Activated CD8-positive, alpha-beta memory T cell treated with anti-CD3 and anti-CD28 coated beads, Interleukin-2, amount 10 ng/mL, durations not matched to agents 7 days and 5 days (primary cell): ENCODE measurements around the gene EYA2. TPM values are rescaled to one million over a fixed set of nuclear protein-coding genes. Genes with fewer than 3 reads are reported as not detected.

ENCODE experiments used
- ATAC-seq: fragments of 150-1000 bp; cut with Tn5 transposase; one replicate; pipeline ENCODE4 v1.10.0; 2021; ENCODE audit warnings: moderate library complexity
- CTCF ChIA-PET: fragments of 350-600 bp; sonication (Branson Sonifier 250); formaldehyde crosslinking; loops from one replicate; lab custom pipeline; 2021; ENCODE audit warnings: antibody characterized with exemption; lab: Charles Lee
- DNase-seq: peaks from one replicate; pipeline ENCODE4 v3.0.0-alpha.2; 2020
- H3K27ac Mint-ChIP-seq: one replicate; pipeline ENCODE4 v1.8.0; 2021; ENCODE audit warnings: mild to moderate bottlenecking, mixed read lengths
- H3K27me3 Mint-ChIP-seq: one replicate; pipeline ENCODE4 v1.8.0; 2021; ENCODE audit warnings: mixed read lengths
- H3K36me3 Mint-ChIP-seq: one replicate; pipeline ENCODE4 v1.8.0; 2021; ENCODE audit warnings: mild to moderate bottlenecking, mixed read lengths
- H3K4me1 Mint-ChIP-seq: one replicate; pipeline ENCODE4 v1.8.0; 2021; ENCODE audit warnings: mixed read lengths
- H3K4me3 Mint-ChIP-seq: one replicate; pipeline ENCODE4 v1.8.0; 2021; ENCODE audit warnings: mild to moderate bottlenecking, moderate library complexity, mixed read lengths
- H3K9me3 Mint-ChIP-seq: one replicate; pipeline ENCODE4 v1.8.0; 2022; ENCODE audit warnings: low read depth, mixed read lengths
- total RNA-seq, 2 experiments: library from RNA; stranded (reverse); gene quantifications; one replicate each; pipeline ENCODE4 v1.2.3, GENCODE V29; 2021

EYA2 gene
- total RNA-seq, 2 experiments from 2014 or later: not detected

DNA sequence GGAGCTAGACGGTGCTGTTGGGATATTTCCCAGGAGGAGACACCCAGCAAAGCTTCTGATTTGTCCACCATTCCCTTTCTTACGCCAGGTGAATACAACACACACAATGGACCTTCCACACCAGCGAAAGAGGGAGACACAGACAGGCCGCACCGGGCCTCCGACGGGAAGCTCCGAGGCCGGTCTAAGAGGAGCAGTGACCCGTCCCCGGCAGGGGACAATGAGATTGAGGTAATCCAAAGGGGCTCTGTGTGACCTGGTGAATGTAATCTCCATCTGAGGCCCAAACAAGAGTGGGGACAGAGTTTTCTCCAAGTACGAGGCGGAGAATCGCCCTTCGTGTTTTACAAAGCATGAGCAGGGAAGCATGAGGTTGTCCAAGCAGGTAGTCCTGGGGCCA lies 194.5 kb downstream of the EYA2 start:
- no peak for DNase-seq
- no peaks in the 10 kb centered on the region for H3K36me3 Mint-ChIP-seq
- no peak overlapping the region for H3K4me3 Mint-ChIP-seq
- no peaks in the 10 kb centered on the region for H3K9me3 Mint-ChIP-seq
- H3K4me1 Mint-ChIP-seq: no peaks in the 10 kb centered on the region
- no peak overlapping the region for H3K27ac Mint-ChIP-seq
- H3K27me3 Mint-ChIP-seq: peaks cover 5% of the 10 kb centered on the region
- CTCF ChIA-PET: no interaction called here
- ATAC-seq: no peak

DNA sequence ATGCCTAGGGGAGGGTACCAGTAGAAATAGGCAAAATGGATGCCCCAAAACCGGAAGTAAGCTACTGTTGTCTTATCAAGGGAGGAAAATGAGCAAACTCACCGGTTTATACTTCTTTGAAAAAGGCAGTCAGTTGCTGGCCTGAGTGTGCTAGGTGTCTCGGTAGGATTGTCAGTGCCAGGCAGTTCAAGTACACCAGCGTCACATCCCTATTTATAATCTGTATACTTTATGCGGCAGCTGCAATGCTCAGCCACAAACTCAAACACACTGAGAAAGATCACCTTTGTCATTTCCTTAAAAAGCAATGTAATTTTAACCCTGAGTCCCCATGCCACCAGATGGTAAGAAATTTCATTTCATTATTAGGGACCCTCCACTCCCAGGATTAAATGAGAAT lies 196.2 kb downstream of the EYA2 start:
- Mint-ChIP-seq H3K4me1 (no peaks in the 10 kb centered on the region), H3K9me3 (peaks cover 3% of the 10 kb centered on the region), H3K27me3 (peaks cover 10% of the 10 kb centered on the region), H3K36me3 (no peaks in the 10 kb centered on the region), H3K4me3 (no peak overlapping the region), H3K27ac (no peak overlapping the region)
- no peak for DNase-seq
- ATAC-seq: no peak
- CTCF ChIA-PET: no interaction called here

DNA sequence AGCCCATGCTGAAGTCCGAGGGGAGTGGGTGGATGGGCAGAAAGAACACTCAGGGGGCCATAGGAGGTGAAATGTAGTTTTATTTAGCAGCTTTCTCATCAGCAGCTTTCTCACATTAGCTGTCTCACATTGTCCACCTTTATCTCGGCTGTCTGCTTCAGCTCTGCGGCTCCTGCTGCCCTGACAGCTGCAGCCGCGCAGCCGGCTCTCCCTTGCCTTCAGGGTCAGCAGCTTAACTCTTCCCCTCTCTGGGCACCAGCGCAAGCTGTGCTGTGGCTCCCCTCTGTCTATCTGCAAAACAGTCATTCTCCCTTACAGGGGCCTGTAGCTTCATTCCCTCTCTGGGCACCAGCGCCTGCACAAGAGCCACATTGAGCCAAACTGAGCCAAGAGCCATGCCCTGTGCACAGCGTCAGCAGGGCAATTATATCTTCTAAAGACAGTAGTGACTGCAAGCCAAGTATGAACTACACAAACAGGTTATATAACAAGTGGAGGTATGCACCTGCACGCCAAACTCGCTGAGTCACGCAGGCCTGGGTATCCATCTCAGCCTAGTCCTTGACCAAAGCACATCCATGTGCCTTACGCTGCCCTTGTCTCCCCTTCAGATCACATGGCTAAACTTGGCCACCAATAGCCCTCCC lies 198.8 kb downstream of the EYA2 start:
- Mint-ChIP-seq H3K4me3 (no peak overlapping the region), H3K27me3 (peaks cover 10% of the 10 kb centered on the region), H3K36me3 (no peaks in the 10 kb centered on the region), H3K4me1 (no peaks in the 10 kb centered on the region), H3K9me3 (peaks cover 3% of the 10 kb centered on the region), H3K27ac (no peak overlapping the region)
- CTCF ChIA-PET: no interaction called here
- ATAC-seq (no peak), DNase-seq (no peak)

DNA sequence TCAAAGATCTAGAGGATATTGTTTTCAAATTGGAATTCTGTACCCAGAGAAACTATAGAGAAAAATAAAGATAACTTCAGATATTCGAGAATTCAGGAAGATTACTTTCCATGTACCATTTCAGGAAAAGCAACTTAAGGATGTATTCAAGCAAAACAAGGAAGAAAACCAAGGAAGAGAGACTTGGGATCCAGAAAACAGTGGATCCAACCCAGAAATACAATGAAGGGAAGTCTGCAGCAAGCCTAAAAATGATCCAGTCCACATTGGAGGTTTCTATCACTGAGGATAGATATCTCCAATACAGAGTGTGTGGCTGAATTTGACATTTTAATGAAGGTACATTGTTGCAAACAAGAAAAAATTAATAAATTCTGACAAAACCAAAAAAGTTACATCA lies 201.0 kb downstream of the EYA2 start:
- no peaks in the 10 kb centered on the region for H3K4me1 Mint-ChIP-seq
- H3K27ac Mint-ChIP-seq: no peak overlapping the region
- peaks cover 3% of the 10 kb centered on the region for H3K9me3 Mint-ChIP-seq
- ATAC-seq: no peak
- no peaks in the 10 kb centered on the region for H3K36me3 Mint-ChIP-seq
- no peak for DNase-seq
- H3K4me3 Mint-ChIP-seq: no peak overlapping the region
- H3K27me3 Mint-ChIP-seq: peaks cover 10% of the 10 kb centered on the region
- CTCF ChIA-PET: no interaction called here

DNA sequence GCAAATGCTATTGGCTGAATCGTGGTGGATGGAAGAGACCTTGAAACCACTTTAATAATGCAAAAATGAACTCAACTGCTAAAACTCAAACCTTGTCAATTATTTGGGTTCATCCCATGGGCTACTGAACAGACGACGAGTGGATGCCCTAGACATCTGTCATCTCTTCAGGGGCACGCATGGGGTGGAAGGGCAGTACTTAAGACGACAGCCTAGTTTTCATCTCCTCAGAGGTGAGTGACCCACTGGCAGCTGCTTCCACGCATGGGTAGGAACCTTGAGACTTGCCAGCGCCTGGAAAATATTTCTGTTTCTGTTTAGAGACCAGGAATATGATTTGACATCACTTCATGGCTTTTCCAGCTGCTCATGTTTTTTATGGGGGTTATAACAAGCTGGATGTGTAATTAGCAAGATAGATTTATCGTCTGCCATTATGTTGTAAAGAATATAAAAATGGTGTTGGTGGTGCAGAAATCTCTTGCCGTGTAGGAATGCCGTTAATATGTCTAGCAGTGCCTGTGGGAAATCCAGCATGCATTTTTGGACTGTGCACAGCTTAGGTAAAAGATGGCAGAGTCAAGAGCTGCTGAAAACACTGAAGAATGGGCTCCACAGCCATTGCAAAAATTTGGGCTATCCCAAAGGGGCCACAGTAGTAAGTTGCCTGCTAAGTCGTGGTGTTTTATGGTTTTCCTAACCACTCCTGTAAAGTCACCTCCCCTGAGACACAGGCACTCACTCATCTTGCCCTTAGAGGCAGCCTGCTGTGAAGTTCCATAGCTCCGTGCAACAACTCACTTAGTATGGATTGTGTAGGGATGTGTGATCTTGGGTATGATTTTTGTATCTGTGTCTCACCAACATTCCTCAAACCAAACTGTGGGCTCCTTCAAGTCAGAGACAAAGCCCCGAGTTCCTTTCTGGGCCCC lies 203.3 kb downstream of the EYA2 start:
- ATAC-seq: no peak
- DNase-seq: no peak
- H3K27me3 Mint-ChIP-seq: peaks cover 7% of the 10 kb centered on the region
- H3K4me3 Mint-ChIP-seq: no peak overlapping the region
- H3K4me1 Mint-ChIP-seq: no peaks in the 10 kb centered on the region
- H3K36me3 Mint-ChIP-seq: no peaks in the 10 kb centered on the region
- H3K27ac Mint-ChIP-seq: no peak overlapping the region
- CTCF ChIA-PET: no interaction called here
- H3K9me3 Mint-ChIP-seq: peaks cover 5% of the 10 kb centered on the region

DNA sequence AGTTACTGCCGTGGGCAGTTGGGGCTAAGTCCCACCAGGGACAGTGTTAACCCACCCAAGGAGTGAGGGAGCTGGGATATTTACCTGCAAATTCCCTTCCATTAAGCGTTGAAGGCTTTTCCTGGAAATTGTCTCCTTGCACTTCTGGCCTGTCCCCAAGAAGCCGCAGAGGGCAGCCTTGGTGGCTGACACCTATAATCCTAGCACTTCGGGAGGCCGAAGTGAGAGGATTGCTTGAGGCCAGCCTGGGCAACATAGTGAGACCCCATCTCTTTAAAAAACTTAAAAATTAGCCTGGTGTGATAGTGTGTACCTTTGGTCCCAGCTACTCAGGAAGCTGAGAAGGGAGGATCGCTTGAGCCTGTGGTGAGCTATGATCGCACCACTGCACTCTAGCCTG lies 204.4 kb downstream of the EYA2 start:
- peaks cover 10% of the 10 kb centered on the region for H3K9me3 Mint-ChIP-seq
- no peak overlapping the region for H3K27ac Mint-ChIP-seq
- no peaks in the 10 kb centered on the region for H3K4me1 Mint-ChIP-seq
- H3K4me3 Mint-ChIP-seq: no peak overlapping the region
- CTCF ChIA-PET: no interaction called here
- no peak for ATAC-seq
- no peak for DNase-seq
- peaks cover 8% of the 10 kb centered on the region for H3K27me3 Mint-ChIP-seq
- peaks cover 3% of the 10 kb centered on the region for H3K36me3 Mint-ChIP-seq

DNA sequence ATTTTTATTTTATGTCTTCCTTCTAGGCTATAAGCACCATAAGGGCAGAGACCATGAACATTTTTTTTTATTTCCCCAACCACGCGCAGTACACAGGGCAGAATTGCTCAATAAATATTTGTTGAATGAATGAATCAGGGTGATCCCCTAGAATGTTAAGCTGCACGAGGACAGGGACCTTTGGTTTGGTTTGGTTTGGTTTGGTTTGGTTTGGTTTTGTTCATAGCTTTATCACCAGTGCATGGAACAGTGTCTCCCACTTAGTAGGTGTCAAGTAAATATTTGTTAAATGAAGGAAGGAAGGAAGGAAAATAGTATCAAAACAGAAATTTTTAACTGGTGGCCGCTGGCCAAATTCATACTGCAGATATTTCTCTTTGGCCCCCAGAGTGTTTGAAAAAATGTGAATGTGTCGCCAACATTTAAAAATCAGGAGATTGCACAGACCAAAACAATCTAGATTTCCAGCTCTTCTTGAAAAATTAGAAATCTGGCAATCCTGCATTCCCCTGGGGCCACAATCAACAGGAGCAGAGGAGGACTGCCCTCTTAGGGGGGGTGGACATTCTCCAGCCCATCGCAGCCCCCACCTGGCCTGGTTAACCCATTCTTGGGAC lies 205.3 kb downstream of the EYA2 start:
- no peaks in the 10 kb centered on the region for H3K4me1 Mint-ChIP-seq
- CTCF ChIA-PET: interaction anchor here (1.1 kb wide), 1 partner anchor 8 kb away, joined by 3 read pairs; no protein-coding TSS in a partner anchor
- H3K27me3 Mint-ChIP-seq: peaks cover 6% of the 10 kb centered on the region
- ATAC-seq: no peak
- peaks cover 3% of the 10 kb centered on the region for H3K36me3 Mint-ChIP-seq
- H3K27ac Mint-ChIP-seq: no peak overlapping the region
- H3K9me3 Mint-ChIP-seq: peaks cover 10% of the 10 kb centered on the region
- DNase-seq: no peak
- H3K4me3 Mint-ChIP-seq: no peak overlapping the region

DNA sequence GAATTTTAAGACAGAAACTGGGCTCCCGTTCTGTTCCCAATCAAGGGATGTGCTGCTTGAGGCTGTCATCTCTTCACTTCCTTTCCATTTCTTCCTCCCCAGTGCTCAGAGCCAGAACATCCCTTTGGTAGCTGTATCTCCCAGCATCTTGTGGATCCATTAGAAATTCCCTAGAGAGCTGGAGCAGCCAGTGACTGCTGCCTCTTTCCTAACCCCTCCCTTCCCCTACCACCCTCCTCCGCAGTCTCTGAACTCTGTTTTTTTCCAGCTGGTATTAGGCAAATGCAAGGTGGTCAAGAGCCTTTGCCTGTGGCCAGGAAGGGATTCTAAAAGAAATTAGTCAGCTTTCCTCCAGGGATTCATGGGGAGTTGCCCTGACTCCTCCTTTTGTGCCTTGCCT lies 208.0 kb downstream of the EYA2 start:
- Mint-ChIP-seq H3K27ac (no peak overlapping the region), H3K36me3 (peaks cover 3% of the 10 kb centered on the region), H3K27me3 (peaks cover 3% of the 10 kb centered on the region), H3K9me3 (peaks cover 7% of the 10 kb centered on the region), H3K4me1 (no peaks in the 10 kb centered on the region), H3K4me3 (no peak overlapping the region)
- CTCF ChIA-PET: no interaction called here
- ATAC-seq (no peak), DNase-seq (no peak)

DNA sequence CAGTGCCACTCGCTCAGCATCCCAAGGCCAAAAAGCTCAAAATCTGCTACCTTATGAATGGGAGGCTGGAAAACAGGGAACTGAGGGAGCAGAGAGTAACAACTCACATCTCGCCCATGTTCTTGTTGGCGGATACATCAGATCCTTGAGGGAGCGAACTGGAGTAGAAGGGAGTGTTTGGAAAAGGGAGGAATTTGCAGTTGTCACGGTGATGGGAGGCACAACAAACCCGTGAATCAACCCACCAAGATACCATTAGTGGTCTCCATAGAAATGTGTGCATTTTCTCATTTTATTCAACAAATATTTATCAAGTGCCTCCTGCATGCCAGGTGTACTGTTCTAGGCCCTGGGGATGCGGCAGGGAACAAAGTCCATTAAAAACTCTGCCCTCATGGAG lies 212.1 kb downstream of the EYA2 start:
- DNase-seq (no peak), ATAC-seq (no peak)
- Mint-ChIP-seq H3K27ac (no peak overlapping the region), H3K36me3 (peaks cover 3% of the 10 kb centered on the region), H3K4me1 (no peaks in the 10 kb centered on the region), H3K4me3 (no peak overlapping the region), H3K9me3 (peaks cover 11% of the 10 kb centered on the region), H3K27me3 (peaks cover 3% of the 10 kb centered on the region)
- CTCF ChIA-PET: no interaction called here

DNA sequence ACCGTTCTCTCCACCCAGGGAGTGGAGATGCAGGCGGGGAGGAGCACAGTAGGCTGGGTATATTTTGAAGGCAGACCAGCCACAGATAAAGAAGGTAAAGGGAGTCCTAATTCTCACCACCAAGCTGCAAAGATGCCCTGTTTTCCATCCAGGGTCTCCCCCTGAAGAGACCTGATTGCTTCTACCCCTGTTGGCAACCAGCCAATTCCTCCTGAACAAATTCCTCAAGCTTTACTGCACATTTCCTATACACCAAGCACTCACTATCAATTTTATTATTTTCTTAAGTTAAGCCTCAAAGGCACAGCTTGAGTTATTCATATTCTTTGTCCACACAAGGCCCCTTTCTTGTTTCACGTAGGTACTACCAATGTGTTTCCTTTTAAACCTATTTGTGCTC lies 214.4 kb downstream of the EYA2 start:
- Mint-ChIP-seq H3K27me3 (no peaks in the 10 kb centered on the region), H3K4me1 (no peaks in the 10 kb centered on the region), H3K4me3 (no peak overlapping the region), H3K9me3 (peaks cover 3% of the 10 kb centered on the region), H3K36me3 (no peaks in the 10 kb centered on the region), H3K27ac (no peak overlapping the region)
- ATAC-seq (no peak), DNase-seq (no peak)
- CTCF ChIA-PET: interaction anchor here (1.4 kb wide), 1 partner anchor 9 kb away, joined by 3 read pairs; no protein-coding TSS in a partner anchor

DNA sequence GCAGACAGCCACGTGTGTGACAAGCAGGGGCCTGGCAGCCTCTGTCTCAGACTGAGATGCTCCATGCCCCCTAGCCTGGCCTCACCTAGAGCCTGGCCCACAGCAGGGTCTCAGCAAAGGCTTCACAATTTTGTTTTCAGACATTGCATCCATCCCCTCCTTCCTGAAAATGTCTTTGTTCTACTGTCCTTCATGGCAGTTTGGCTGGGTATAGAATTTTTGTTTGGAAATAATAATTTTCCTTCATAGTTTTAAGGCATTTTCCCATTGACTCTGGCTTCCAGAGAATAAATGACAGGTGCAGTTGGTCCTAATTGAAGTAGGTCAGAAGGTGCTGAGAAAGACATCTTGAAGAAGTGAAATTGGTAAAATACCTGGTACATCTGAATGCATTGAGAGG lies 216.2 kb downstream of the EYA2 start:
- Mint-ChIP-seq H3K9me3 (peaks cover 6% of the 10 kb centered on the region), H3K4me1 (no peaks in the 10 kb centered on the region), H3K4me3 (no peak overlapping the region), H3K27me3 (no peaks in the 10 kb centered on the region), H3K36me3 (no peaks in the 10 kb centered on the region), H3K27ac (no peak overlapping the region)
- no peak for ATAC-seq
- DNase-seq: no peak
- CTCF ChIA-PET: no interaction called here

DNA sequence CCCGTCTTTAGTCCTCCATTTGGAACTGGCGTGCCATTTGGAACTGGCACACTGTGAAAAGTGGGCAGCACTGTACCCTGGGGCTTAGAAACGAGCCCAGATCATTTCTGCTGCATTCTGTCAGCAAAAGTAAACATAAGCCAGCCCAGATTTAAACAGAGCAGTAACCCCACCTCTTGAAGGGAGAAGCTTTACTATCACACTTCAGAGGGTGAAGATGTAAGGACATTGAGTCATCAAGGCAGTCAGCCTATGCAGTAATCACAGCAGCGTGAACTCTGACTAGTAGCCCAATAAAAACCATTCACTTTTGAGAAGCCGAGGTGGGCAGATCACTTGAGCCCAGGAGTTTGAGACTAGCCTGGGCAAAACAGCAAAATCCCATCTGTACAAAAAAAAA lies 216.9 kb downstream of the EYA2 start:
- no peaks in the 10 kb centered on the region for H3K36me3 Mint-ChIP-seq
- no peaks in the 10 kb centered on the region for H3K4me1 Mint-ChIP-seq
- no peaks in the 10 kb centered on the region for H3K27me3 Mint-ChIP-seq
- H3K27ac Mint-ChIP-seq: no peak overlapping the region
- H3K9me3 Mint-ChIP-seq: peaks cover 8% of the 10 kb centered on the region
- ATAC-seq (no peak), DNase-seq (no peak)
- CTCF ChIA-PET: no interaction called here
- H3K4me3 Mint-ChIP-seq: no peak overlapping the region

DNA sequence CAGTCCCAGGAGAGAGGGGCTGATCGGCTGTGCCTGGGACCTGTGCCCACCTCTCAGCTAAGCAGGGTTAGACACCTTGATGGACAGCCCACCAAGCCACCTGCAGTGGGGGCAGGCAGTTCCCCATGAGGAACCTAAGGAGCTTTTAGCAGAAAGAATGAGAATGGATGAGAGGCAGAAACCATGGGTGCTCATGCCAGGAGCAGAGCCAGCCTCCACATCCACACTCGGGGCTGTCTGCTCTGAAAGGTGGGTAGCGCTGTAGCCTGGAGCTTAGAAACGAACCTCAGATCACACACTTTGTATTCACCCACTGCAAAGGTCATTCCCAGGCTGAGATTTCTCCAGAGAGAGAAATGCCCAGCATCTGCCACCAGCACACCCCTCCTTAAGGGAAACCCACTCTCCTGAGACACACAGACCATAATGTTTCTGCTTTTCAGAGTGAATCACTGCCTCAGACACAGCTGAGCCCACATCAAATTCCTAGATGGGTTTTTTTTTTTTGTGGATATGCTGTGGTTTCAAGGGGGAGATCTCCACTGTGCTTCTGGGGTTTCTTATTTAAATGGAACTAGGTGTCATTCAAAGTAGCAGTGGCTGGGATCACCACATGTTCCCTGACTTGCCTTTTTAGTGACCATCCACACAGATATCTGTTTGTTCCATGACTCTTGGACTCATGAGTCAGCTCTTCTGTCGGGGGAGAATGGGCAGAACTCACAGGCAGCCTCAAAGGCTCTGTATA lies 218.9 kb downstream of the EYA2 start:
- H3K4me3 Mint-ChIP-seq: no peak overlapping the region
- DNase-seq (no peak), ATAC-seq (no peak)
- no peaks in the 10 kb centered on the region for H3K36me3 Mint-ChIP-seq
- no peaks in the 10 kb centered on the region for H3K4me1 Mint-ChIP-seq
- peaks cover 8% of the 10 kb centered on the region for H3K9me3 Mint-ChIP-seq
- CTCF ChIA-PET: no interaction called here
- no peak overlapping the region for H3K27ac Mint-ChIP-seq
- H3K27me3 Mint-ChIP-seq: peaks cover 7% of the 10 kb centered on the region
